ENCODE data around the gene NUTM2E.
"Not testable (repeated sequence)": the region's sequence is repeated elsewhere in the genome, so short reads cannot be mapped to it uniquely, and the experiment has no call there.

NUTM2E gene

GRCh38 chr10:79866903-79867551 lies 40.5 kb downstream of the NUTM2E start:
- not testable (repeated sequence) for DNase-seq

- DNase-seq = not testable (repeated sequence)
These were observed 41.5 kb downstream of the NUTM2E start for GRCh38 chr10:79868023-79868422.

GRCh38 chr10:79869439-79870097 lies 43.0 kb downstream of the NUTM2E start:
- not testable (repeated sequence) for DNase-seq

GRCh38 chr10:79871729-79872128 lies 45.2 kb downstream of the NUTM2E start:
- not testable (repeated sequence) for DNase-seq
